ENCODE data around the gene SEC11C. TPM values are rescaled to one million over a fixed set of nuclear protein-coding genes. Genes with fewer than 3 reads are reported as not detected.

Gene SEC11C
- total and polyA plus RNA-seq, 2 experiments from 2014 or later: 103 to 230 TPM

GRCh38 chr18:59177485-59177884 is 37.8 kb downstream of the SEC11C start:
- 89% methylated on average over 4 of the region's 4 CpGs for WGBS (ENCODE audit: low lambda C conversion rate, missing lambda C conversion rate)
- Histone ChIP-seq H3K9me2 (replicated peaks; ENCODE audit: insufficient read depth) (no peaks in the 10 kb centered on the region), H3K36me3 (replicated peaks; ENCODE audit: insufficient read depth, low read depth) (no peaks in the 10 kb centered on the region), H4K20me1 (ENCODE audit: insufficient read depth, poor library complexity, severe bottlenecking) (no peaks in the 10 kb centered on the region), H3K27ac (no peak overlapping the region), H3K4me3 (no peak overlapping the region), H3K27me3 (no peaks in the 10 kb centered on the region), H3K4me2 (no peak overlapping the region), H3K79me2 (no peaks in the 10 kb centered on the region), H3K9me3 (ENCODE audit: low read depth) (no peaks in the 10 kb centered on the region), H2AFZ (no peak overlapping the region), H3K4me1 (ENCODE audit: insufficient read depth) (no peaks in the 10 kb centered on the region)
- DNase-seq (ENCODE audit: low spot score): no peak
- TF ChIP-seq EZH2phosphoT487 (IDR thresholded peaks at IDR 0.05; ENCODE audit: low read depth, severe bottlenecking, unreplicated experiment) (no peak), CTCF (IDR thresholded peaks at IDR 0.05; ENCODE audit: poor library complexity) (no peak), EZH2 (IDR thresholded peaks at IDR 0.05; ENCODE audit: borderline replicate concordance) (no peak)

- TF ChIP-seq EZH2 (IDR thresholded peaks at IDR 0.05; ENCODE audit: borderline replicate concordance) (no peak), EZH2phosphoT487 (IDR thresholded peaks at IDR 0.05; ENCODE audit: low read depth, severe bottlenecking, unreplicated experiment) (no peak), CTCF (IDR thresholded peaks at IDR 0.05; ENCODE audit: poor library complexity) (no peak)
- no peak overlapping the region for H3K4me3 ChIP-seq
- H3K9me2 ChIP-seq (replicated peaks; ENCODE audit: insufficient read depth): no peaks in the 10 kb centered on the region
- 66% methylated on average over 9 of the region's 9 CpGs for WGBS (ENCODE audit: low lambda C conversion rate, missing lambda C conversion rate)
- H3K27me3 ChIP-seq: no peaks in the 10 kb centered on the region
- H3K79me2 ChIP-seq: no peaks in the 10 kb centered on the region
- H3K9me3 ChIP-seq (ENCODE audit: low read depth): no peaks in the 10 kb centered on the region
- H3K27ac ChIP-seq: no peak overlapping the region
- no peak overlapping the region for H2AFZ ChIP-seq
- H4K20me1 ChIP-seq (ENCODE audit: insufficient read depth, poor library complexity, severe bottlenecking): no peaks in the 10 kb centered on the region
- H3K4me1 ChIP-seq (ENCODE audit: insufficient read depth): no peaks in the 10 kb centered on the region
- DNase-seq (ENCODE audit: low spot score): no peak
- H3K4me2 ChIP-seq: no peak overlapping the region
- no peaks in the 10 kb centered on the region for H3K36me3 ChIP-seq (replicated peaks; ENCODE audit: insufficient read depth, low read depth)
Observed at GRCh38 chr18:59180150-59180845, 40.6 kb downstream of the SEC11C start.

DNA sequence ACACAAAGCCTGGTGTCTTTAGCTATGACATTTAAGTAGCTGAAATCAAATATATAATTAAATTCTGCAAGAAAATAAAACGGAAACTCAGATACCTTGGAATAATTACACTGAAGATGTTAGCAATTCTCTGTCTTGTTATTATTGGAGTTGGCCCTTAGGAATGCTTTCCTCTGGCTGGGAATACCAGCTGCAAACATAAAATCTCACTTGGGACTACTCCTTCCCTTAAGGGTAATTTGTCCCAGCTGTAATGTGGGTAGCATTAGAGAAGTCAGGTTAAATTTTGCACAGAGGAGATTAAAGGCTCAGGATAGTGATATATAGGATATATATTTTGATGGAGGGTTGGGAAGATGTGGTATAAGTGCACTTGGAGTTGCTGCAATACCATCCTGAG is 43.0 kb downstream of the SEC11C start:
- Histone ChIP-seq H3K27me3 (no peaks in the 10 kb centered on the region), H3K36me3 (replicated peaks; ENCODE audit: insufficient read depth, low read depth) (no peaks in the 10 kb centered on the region), H3K4me2 (no peak overlapping the region), H3K79me2 (no peaks in the 10 kb centered on the region), H3K4me3 (no peak overlapping the region), H3K9me2 (replicated peaks; ENCODE audit: insufficient read depth) (no peaks in the 10 kb centered on the region), H2AFZ (no peak overlapping the region), H4K20me1 (ENCODE audit: insufficient read depth, poor library complexity, severe bottlenecking) (no peaks in the 10 kb centered on the region), H3K4me1 (ENCODE audit: insufficient read depth) (no peaks in the 10 kb centered on the region), H3K27ac (no peak overlapping the region), H3K9me3 (ENCODE audit: low read depth) (no peaks in the 10 kb centered on the region)
- no peak for TF ChIP-seq EZH2 (IDR thresholded peaks at IDR 0.05; ENCODE audit: borderline replicate concordance)
- no peak for TF ChIP-seq EZH2phosphoT487 (IDR thresholded peaks at IDR 0.05; ENCODE audit: low read depth, severe bottlenecking, unreplicated experiment)
- no peak for TF ChIP-seq CTCF (IDR thresholded peaks at IDR 0.05; ENCODE audit: poor library complexity)
- no peak for DNase-seq (ENCODE audit: low spot score)
- 67% methylated on average over 1 of the region's 1 CpG for WGBS (ENCODE audit: low lambda C conversion rate, missing lambda C conversion rate)
